GM12875 (cell line): ENCODE results near the gene RGS12.

Source experiments
- H3K4me3 ChIP-seq: one replicate; pipeline ENCODE4 v1.5.1; 2011; ENCODE audit warnings: low read depth, low read length, control low read depth
- TF ChIP-seq, protein P1 (sequence below): IDR thresholded peaks from 2 replicates; pipeline ENCODE4 v1.5.1; 2011; ENCODE audit warnings: low read depth, mild to moderate bottlenecking, control low read depth, inconsistent platforms, low read length, moderate library complexity, borderline replicate concordance; ENCODE audit not compliant: insufficient read depth

The RGS12 gene

DNA sequence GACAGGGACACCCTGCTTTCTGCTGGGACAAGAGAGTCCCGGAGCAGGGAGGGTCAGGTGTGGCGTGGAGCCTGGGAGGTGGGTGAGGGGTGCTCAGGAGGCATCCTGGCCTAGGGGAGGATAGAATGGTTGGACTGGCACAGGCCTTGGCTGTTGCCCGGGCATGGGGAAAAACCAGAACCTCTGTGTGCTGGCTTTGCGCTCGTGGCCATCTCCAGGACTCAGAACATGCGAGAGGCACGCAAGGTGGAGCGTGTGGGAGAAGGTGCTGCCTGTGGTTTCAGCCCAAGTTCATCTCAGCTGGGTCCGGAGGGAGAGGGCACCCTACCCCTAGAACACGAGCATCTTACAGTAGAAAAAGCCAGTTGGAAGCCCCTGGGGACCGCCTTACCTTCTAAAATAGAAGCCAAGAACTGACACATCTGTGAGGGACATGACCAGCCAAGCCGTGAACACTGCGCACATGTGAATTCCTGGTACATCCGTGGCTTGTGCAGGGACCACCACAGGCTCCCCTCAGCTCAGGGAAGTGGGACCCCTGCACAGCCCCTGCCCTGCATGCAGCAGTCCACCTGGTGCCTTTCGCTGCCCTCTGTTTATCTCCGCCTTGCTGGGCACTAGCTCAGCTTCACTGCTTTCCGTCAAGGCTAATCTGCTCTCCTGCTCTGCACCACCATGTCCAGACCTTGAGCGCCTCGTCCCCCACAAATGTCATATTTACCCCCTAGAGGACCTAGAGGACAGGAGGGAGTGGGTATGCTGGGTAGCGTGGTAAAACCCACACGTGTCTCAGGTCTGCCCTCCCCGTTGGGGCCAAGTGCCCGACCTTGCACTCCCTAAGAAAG is 30.4 kb upstream of the RGS12 start:
- TF ChIP-seq, protein P1, sequence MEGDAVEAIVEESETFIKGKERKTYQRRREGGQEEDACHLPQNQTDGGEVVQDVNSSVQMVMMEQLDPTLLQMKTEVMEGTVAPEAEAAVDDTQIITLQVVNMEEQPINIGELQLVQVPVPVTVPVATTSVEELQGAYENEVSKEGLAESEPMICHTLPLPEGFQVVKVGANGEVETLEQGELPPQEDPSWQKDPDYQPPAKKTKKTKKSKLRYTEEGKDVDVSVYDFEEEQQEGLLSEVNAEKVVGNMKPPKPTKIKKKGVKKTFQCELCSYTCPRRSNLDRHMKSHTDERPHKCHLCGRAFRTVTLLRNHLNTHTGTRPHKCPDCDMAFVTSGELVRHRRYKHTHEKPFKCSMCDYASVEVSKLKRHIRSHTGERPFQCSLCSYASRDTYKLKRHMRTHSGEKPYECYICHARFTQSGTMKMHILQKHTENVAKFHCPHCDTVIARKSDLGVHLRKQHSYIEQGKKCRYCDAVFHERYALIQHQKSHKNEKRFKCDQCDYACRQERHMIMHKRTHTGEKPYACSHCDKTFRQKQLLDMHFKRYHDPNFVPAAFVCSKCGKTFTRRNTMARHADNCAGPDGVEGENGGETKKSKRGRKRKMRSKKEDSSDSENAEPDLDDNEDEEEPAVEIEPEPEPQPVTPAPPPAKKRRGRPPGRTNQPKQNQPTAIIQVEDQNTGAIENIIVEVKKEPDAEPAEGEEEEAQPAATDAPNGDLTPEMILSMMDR, result no peak
- H3K4me3 ChIP-seq, result no peak overlapping the region

GRCh38 chr4:3263053-3263875 is 29.6 kb upstream of the RGS12 start:
- TF ChIP-seq, protein P1, result no peak
- no peak overlapping the region for H3K4me3 ChIP-seq

- TF ChIP-seq, protein P1, result no peak
- no peak overlapping the region for H3K4me3 ChIP-seq
Measured at GRCh38 chr4:3263876-3264193, 29.0 kb upstream of the RGS12 start.

GRCh38 chr4:3266076-3266475 is 26.7 kb upstream of the RGS12 start:
- TF ChIP-seq, protein P1, result no peak
- H3K4me3 ChIP-seq, result no peak overlapping the region

GRCh38 chr4:3267576-3268394 is 25.0 kb upstream of the RGS12 start:
- no peak overlapping the region for H3K4me3 ChIP-seq
- TF ChIP-seq, protein P1, result no peak

- TF ChIP-seq, protein P1, result no peak
- H3K4me3 ChIP-seq, result no peak overlapping the region
Measured at GRCh38 chr4:3268395-3269104, 24.3 kb upstream of the RGS12 start.
